GM18507 (cell line): ENCODE results near the gene IGSF9B.

Experiments used
- DNase-seq: peaks from one replicate; pipeline ENCODE4 v3.0.0; 2011; ENCODE audit warnings: low read depth; ENCODE audit not compliant: insufficient read length; ENCODE audit errors: extremely low spot score
- FAIRE-seq: peaks from 2 replicates; lab custom pipeline; 2011; peaks lifted over from hg19 to GRCh38; lab: Jason Lieb, UNC

Gene IGSF9B

DNA sequence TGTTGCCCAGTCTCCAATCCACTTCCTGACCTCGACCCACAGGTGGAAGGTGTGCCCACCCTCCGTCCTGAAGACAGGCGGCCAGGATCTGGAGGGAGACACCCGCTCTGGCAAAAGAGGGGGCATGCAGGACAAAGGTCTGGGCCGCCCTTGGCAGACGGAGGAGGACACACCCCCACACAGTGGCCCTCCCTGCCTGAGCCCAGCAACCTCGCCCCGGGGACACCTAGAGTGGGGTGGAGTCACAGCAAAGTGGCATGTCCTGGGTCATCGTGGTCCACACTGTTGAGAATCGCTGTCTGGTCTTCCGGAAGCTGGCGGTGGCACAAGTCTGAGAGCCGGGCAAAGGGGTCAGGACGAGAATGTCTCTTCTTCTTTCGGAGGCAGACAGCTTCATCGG lies 47.9 kb downstream of the IGSF9B start:
- DNase-seq (no peak), FAIRE-seq (no peak)

DNA sequence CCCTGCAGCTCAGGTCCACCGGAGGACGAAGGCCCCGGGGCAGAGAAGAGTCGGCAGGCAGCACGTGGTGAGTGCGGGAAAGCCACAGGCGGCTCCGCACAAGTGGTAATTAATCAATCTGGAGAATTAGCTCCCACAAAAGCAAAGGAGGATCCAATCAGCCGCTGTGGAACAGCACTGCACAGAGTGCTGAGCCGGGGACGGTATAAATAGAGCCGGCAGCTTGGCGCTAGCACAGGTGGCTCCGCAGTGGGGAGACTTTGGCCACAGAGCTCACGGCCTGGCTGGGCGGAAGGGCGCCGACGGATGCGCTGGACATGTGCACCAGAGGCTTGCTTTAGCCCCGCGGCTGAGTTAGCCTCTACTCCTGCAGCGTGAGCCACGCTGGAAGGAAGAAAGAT lies 48.9 kb downstream of the IGSF9B start:
- FAIRE-seq (no peak), DNase-seq (no peak)

DNA sequence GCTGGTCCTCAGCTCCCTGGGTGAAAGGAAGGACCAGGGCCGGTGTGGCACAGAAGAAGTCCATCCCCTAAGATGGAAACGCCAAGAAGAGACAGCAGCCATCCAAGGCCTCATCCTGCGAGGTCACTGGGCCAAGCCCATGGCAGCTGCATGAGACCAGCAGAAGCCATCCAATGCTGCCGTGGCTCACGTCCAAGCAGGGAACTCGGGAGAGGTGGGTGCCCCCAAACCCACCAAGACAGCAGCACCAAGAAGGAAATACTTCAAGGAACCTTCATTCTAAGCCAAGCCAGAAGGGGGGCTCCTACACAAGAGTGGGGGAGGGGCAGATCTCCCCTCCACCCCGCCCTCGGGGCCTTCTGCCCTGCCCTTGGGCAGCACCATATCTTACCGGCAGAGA lies 49.6 kb downstream of the IGSF9B start:
- no peak for DNase-seq
- no peak for FAIRE-seq

DNA sequence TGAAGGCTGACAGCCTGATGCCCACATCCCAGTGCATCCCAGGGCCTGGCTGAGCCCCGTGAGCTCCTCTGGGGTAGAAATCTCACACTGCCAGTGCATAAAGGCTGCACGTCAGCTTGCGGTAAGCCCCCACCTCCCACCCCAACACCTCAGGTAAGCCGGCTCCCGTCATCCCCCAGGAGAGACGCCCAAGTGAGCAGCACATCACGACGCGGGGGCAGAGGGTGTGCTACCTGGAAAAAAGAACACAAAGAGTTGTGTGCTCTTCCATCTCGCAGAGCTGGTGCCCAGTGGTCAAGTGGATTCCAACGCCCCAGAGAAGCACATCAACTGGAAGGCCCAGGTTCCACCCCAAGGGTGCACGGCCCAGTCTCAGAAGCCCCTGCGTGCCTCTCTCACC lies 50.0 kb downstream of the IGSF9B start:
- no peak for DNase-seq
- FAIRE-seq: no peak

DNA sequence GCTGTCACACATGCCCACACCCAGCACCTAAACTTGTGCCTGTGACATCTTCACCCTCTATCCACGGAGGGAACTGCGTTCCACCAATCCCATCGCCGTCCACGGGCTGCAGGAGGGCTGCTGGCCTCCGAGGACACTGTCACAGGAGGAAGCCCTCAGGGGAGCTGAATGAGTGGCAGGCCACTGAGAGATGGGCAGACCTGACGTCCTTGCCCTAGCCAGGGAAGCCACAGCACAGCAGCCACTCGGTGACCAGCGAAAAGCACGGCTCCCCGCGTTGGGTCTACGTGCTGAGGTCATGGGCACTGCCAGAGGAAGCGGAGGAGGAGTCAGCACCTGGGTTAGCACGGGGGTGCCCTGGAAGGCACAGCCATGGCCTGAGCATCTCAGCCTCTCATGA lies 50.5 kb downstream of the IGSF9B start:
- DNase-seq (no peak), FAIRE-seq (no peak)

DNA sequence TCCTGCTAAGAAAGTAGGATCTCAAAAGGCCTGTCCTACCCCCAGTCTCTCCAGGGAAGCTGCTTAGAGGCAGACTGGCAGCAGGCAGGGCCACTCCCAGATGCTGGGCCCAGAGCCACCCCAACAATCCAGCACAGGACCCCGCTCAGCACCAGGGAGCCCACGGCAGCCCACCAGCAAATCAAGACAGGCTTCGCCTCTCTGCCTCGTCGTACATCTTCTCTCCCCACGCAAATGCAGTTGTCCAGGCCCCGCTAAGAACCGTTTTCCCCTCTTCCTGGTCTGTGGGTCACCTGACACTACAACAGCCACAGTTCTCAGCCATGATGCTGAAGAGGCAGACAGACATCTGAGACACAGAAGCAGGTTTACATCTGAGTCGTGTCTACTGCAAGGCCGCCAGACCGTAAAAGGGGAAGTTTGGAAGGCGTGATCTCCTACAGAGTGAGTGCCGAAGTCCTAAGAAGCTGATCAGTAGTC lies 51.1 kb downstream of the IGSF9B start:
- no peak for FAIRE-seq
- no peak for DNase-seq

DNA sequence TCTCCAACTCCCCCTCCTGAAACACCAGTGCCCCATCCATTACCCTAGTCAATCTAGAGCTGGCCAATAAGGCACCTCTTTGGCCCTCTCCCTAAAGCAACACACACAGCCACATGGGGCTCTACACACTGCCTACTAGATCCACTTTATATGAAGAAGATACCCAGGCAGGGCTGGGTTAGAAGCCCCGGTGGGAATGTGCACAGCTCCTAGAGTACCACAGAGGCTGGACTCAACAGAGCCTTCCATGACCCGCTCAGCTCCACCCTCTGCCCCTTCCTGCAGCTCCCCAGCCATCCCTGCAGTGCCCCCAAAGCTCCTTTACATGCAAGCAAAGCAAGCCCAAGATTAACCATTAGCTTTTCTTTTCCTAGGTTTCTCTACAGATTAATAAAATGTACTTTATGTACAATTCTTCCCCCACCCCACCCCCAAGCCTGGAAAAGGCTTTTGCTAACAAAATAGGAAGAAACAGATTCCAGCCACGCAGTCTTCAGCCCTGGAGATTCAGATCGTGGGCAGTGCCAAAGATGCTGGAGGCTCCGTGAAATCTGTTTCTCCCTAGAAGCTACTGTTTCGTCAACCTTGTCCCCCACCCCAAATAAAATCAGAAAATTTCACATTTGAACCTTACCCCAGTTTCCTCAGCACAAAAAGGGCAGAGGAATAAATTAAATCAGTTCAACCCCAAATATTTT lies 51.8 kb downstream of the IGSF9B start:
- DNase-seq (no peak), FAIRE-seq (no peak)

DNA sequence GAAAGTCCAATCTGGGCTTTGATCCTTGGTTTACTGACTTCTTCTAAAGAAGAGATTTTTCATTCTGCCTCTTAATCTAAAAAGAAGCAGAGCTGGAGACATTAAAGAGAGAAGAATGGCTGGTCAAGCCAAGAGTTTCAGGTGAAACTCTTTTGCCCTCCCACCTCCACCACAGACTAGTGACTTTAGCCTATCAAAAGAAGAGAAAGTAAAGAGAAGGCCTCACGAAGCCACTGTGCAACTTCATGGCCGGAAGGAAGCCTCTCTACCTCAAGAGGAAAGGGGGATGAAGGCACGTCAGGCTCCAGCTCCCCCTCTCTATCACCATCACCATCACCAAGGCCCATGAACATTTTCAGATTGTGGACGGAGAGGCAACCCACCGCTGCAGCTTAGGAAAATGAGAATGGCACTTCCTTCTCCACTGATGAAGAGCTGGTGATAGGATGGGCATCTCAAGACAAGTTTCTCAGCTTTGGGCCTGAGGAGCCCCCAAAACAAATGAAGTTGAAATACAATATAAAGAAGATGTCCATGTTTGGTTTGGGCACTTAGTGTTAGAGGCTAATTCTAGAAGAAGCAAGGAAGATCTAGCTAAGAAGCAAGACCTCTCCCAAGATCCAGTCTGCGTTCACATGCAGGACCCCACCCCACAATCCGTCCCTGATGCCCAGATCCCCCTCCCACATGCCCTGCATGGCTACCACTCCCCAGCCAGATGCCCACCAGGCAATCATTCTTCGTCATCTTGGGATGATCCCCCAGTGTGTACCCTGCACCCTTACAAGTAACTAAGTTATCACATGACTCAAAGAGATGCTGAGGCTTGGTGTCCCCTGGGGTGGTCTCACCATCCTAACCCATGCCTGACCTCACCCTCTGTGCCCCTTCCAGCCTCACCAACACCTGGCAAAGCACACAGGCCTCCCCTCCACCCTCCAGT lies 52.6 kb downstream of the IGSF9B start:
- DNase-seq: no peak
- FAIRE-seq: no peak

DNA sequence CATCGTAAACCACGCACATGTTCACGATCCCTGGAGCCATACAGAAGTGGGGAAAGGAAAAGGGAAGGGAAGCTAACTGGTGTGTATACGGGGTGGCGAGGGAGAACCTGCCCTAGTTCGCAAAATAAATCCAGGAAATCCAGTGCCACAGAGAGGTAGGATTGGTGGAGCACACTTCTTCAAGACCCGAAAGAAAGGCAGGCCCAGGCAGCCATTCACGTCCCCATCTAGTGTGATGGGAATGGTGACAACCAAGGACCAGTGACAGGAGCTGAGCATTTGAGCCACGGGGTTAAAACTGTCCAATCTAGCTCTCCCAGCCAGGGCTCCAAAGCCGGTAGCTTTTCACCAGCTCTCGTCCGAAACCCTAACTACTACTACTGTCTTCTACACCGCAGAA lies 53.7 kb downstream of the IGSF9B start:
- DNase-seq: no peak
- FAIRE-seq: no peak

DNA sequence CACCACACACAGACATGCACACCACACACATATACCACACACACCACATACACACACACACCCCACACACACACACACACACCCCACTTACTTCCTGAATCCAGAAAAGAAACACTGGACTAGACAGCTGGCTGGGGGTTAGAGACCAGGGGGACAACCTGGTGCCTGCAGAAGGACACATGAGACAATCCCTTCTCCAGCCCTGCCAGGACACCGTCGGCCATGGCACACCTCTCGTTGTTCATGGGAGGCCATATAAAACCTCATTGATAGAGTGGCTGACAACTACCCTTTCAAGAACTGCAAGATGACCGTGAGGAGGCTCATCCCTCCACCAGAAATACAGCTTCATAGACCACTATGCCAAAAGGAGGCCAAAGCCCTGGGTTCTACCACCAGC lies 54.3 kb downstream of the IGSF9B start:
- DNase-seq: no peak
- no peak for FAIRE-seq

DNA sequence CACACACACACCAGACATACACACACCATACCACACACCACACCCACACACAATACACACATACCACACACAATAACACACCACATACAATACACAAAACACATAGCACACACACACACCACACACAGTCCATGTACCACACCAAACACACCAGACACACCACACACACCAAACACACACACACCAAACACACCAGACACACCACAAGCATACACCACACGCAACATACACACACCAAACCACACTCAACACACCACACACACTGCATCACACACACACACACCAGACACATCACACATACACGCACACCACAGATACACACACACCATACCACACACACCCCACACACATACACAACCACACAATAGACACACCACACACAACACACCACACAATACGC lies 54.8 kb downstream of the IGSF9B start:
- DNase-seq (no peak), FAIRE-seq (no peak)

DNA sequence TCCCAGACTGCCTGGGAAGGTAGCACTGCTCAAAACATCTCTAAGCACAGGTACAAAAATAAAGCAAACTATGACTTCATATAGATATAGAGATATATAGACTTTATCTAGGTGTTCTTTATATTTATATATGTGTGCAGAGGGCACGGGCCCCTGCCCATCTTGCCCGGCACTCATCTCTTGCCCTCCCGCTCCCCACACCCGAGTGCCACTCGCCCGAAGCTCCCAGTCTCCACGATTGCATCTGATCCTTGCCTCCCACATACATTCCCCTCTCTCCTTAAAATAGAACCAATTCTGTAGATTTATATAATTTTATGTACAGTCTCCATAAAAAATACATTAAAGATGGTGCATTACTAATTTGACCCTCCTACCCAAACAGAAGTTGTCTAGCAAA lies 55.5 kb downstream of the IGSF9B start:
- no peak for DNase-seq
- no peak for FAIRE-seq

DNA sequence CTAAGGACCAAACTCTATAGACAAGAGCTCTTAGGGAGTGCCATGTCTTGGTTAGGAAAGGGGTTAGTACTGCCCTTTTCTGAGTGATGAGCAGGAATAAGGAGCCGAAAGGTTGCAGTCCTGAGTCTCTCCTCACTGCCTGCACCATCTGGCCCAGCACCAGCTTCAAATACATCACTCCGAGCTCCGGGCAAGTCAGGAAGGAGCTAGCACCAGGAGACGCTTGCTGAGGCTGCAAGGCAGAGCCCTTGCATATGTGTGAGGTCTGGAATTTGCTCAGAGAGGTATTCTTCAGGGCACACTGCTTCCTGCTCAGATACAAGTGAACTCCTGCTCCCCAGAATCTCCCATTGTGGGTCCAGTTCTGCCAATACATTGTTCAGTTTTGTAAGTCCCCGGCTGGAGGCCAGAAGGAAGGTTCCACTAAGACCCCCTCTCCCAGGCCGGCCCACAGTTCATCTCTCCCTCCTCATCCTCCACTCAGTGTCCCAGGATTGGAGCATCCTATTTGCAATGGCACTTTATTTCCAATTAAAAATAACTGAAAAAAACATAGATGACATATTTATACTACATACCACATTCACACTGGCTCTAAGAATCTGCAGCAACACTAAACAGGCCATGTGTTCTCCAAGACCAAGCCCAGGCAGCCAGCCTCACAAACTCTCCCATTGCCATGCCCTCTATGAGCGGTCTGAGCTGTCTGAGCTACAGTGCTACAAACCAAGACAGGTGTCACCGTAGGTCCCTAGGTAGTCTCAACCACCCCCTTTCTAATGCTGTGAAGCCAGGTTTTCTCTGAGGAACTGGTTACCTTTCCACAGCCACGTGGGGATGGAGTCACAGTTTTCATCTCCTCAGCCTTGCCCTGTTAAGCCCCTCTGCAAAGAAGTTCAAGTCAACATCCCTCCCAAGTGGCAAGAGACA lies 56.3 kb downstream of the IGSF9B start:
- DNase-seq: no peak
- FAIRE-seq: no peak

DNA sequence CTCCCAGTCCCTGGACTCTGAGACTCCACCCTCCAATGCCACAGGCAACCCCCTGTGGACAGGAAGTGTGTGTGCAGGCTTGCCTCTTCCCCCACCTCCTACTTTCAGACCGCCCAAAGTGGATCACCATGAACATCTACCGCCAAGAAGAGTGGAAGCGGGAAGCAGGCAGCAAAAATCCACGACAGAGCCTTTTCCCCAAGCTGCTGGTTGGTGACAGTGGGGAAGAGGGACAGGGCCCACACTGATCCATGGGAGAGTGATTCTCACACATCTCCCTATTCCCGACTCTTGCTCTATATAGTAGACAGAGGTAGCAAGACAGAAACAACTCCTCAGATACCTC lies 58.0 kb downstream of the IGSF9B start:
- no peak for DNase-seq
- FAIRE-seq: no peak

DNA sequence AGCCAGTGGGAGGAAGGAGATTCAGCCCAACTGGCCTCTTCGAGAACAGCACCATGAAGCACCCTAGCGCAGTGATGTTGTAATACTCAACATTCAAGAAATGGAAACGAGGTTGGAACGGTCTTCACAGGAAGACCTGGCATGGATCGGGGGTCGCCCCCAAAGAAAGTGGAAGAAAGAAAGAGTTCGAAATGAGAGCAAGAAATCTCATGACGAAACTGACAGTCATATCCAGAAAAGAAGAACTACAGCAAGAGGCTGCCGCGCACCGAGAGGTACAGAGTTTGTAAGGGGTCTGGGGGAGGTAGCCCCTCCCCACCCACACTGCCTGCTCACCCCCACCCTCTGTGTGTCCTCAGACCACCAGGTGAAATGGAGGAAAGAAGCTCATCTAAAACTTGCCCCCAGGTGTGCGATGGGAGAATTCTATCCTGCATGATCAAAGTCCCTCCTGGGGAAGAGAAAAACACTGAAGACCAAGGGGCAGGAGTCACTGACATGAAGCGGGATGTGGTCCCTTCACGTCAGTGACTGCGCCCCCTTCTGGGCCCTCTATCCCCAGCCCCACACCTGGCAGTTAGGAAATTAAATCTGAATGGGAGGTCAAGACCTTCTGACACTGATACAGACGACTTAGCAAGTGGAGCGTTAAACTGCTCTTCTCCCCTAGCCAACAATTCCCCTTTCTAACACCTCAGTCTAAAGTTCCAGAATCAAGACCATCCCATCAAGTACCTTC lies 58.6 kb downstream of the IGSF9B start:
- FAIRE-seq (no peak), DNase-seq (no peak)

DNA sequence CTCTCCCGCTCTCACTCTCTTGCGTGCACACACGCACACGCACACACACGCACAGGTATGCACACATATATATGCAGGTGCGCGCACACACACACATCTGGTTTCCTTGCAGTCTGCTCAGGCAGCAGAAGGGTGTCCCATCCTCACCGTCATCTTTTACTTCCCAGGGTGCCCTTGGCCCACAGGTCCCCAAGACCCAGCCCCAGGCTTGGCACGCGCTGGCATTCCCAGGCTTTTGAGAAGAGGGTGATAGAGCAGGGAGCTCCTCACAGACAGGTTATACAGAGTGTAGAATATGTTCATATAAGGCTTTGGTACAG lies 59.5 kb downstream of the IGSF9B start:
- DNase-seq (no peak), FAIRE-seq (no peak)

DNA sequence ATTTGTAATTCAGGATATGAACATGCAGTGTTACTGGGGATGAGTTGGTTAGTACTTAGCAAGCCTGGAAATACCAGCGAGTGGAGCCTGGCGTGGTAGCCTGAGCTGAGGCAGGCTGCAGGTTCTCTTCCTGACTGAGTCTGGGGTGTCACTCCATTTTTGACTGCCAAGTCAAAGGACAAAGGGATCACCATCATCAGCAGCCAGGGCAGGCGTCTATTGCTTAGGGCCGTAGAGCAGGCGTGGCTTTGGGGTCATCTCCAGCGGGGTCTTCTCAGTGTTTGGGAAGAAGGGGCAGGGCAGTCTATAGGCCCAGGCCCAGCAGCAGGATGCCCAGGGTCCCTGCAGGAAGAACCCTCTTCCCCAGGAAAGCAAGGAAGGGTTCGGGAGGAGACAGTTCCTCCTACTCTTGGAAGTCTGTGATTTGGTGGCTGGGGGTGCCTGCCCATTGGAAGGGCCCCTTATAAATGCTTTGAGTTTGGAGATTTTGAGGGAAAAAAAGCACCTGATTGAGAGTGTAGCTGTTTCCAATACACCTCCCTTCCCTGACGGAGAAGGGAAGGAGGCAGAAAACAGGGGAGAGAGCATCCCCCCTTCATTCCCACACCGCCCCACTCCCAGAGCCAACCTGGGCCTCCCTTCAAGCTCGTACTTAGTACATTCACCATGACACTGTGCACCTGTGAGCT lies 60.0 kb downstream of the IGSF9B start:
- FAIRE-seq (no peak), DNase-seq (no peak)

DNA sequence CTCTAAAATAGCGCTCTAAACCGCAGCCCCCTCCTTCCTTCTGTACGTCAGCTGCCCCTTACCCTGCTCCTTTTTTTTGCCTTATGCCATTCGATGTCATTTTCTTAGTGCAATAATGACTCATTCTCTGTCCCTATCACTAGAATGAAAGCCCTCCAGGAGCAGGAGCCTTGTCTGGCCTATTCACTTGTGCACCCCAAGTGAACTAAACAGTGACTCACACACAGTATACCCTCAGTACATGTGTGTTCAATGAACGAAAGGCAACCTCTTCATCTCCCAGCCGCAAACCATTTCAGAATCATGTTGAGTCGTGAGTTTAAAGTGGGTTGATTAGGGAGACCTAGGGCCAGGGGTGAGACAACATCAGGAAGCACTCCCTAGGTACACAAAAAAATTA lies 60.7 kb downstream of the IGSF9B start:
- DNase-seq: no peak
- no peak for FAIRE-seq

DNA sequence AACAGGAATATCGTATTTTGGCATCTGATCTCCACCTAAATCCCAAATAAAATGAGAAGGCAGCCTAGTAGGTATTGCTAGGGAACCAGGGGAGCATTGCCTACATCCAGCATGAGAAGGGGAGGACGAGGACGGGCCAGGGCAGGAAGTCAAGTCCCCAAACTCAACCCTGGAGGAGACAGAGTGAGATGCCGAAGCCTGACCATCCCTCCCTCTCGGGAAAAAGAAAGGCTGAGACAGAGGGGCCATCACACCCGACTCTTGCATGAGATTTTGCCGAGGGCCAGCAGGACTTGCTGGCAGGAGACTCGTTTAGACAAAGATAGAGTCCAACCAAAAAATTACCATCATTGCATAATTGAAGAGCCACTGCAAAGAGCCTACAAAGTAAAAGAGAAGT lies 61.2 kb downstream of the IGSF9B start:
- DNase-seq: no peak

More for the DNA sequence above, 61.2 kb downstream of the IGSF9B start:
- FAIRE-seq: no peak
